ENCODE data around the gene TPGS1.

DNA sequence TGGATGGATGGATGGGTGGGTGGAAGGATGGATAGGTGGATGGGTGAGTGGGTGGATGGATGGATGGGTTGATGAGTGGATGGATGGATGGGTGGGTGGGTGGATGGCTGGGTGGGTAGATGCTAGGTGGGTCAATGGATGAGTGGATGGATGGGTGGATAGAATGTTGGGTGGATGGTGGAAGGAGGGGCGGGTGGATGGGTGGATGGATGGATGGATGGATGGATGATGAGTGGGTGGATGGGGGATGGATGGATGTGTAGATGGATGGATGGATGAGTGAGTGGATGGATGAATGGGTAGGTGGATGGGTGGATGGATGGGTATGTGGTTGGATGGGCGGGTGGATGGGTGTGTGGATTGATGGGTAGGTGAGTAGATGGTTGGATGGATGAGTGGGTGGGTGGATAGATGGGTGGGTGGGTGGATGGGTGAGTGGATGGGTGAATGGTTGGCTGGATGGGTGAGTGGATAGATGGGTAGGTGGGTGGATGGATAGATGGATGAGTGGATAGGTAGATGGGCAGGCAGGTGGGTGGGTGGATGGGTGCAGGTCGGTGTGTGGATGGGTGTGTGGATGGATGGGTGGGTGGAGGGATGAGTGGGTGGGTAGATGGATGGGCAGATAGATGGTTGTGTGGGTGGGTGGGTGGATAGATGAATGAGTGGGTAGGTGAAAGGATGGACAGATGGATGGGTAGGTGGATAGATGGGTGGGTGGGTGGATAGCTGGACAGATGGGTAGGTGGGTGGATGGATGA is 42.1 kb upstream of the TPGS1 start:
- TF ChIP-seq, protein P1, sequence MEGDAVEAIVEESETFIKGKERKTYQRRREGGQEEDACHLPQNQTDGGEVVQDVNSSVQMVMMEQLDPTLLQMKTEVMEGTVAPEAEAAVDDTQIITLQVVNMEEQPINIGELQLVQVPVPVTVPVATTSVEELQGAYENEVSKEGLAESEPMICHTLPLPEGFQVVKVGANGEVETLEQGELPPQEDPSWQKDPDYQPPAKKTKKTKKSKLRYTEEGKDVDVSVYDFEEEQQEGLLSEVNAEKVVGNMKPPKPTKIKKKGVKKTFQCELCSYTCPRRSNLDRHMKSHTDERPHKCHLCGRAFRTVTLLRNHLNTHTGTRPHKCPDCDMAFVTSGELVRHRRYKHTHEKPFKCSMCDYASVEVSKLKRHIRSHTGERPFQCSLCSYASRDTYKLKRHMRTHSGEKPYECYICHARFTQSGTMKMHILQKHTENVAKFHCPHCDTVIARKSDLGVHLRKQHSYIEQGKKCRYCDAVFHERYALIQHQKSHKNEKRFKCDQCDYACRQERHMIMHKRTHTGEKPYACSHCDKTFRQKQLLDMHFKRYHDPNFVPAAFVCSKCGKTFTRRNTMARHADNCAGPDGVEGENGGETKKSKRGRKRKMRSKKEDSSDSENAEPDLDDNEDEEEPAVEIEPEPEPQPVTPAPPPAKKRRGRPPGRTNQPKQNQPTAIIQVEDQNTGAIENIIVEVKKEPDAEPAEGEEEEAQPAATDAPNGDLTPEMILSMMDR (IDR thresholded peaks at IDR 0.05; ENCODE audit: low read depth, low read length, poor library complexity, severe bottlenecking): no peak
- TF ChIP-seq EZH2phosphoT487 (IDR thresholded peaks at IDR 0.05; ENCODE audit: borderline replicate concordance, low read length): no peak
